ENCODE measurements around the gene CACNA1F.

Gene CACNA1F

GRCh38 chrX:49225858-49226257, 7.3 kb downstream of the CACNA1F start:
- TF ChIP-seq TAF1 (IDR thresholded peaks at IDR 0.05; ENCODE audit: low read depth, low read length), result no peak
- no peak for TF ChIP-seq PAX5 (IDR thresholded peaks at IDR 0.05; ENCODE audit: insufficient read depth, low read length, severe bottlenecking)
- TF ChIP-seq POLR2A (IDR thresholded peaks at IDR 0.05; ENCODE audit: low read depth, low read length), result no peak
- TF ChIP-seq SPI1 (IDR thresholded peaks at IDR 0.05; ENCODE audit: low read depth, low read length), result no peak
- FAIRE-seq (no peak), DNase-seq (ENCODE audit: insufficient read length, low spot score) (no peak)

- TF ChIP-seq POLR2A (IDR thresholded peaks at IDR 0.05; ENCODE audit: low read depth, low read length), result no peak
- no peak for TF ChIP-seq POU2F2 (IDR thresholded peaks at IDR 0.05; ENCODE audit: low read depth, low read length)
- TF ChIP-seq POLR2AphosphoS5 (IDR thresholded peaks at IDR 0.05; ENCODE audit: low read depth, low read length), result no peak
- no peak for TF ChIP-seq PAX5 (IDR thresholded peaks at IDR 0.05; ENCODE audit: insufficient read depth, low read length, severe bottlenecking)
- no peak for TF ChIP-seq TAF1 (IDR thresholded peaks at IDR 0.05; ENCODE audit: low read depth, low read length)
- no peak for TF ChIP-seq SPI1 (IDR thresholded peaks at IDR 0.05; ENCODE audit: low read depth, low read length)
- no peak for FAIRE-seq
Measured at GRCh38 chrX:49221868-49222267, 11.3 kb downstream of the CACNA1F start.

GRCh38 chrX:49220100-49220499, 13.0 kb downstream of the CACNA1F start:
- no peak for TF ChIP-seq SPI1 (IDR thresholded peaks at IDR 0.05; ENCODE audit: low read depth, low read length)
- no peak for TF ChIP-seq PAX5 (IDR thresholded peaks at IDR 0.05; ENCODE audit: insufficient read depth, low read length, severe bottlenecking)
- no peak for TF ChIP-seq POU2F2 (IDR thresholded peaks at IDR 0.05; ENCODE audit: low read depth, low read length)
- no peak for TF ChIP-seq POLR2AphosphoS5 (IDR thresholded peaks at IDR 0.05; ENCODE audit: low read depth, low read length)
- TF ChIP-seq TAF1 (IDR thresholded peaks at IDR 0.05; ENCODE audit: low read depth, low read length), result no peak
- no peak for TF ChIP-seq POLR2A (IDR thresholded peaks at IDR 0.05; ENCODE audit: low read depth, low read length)
- FAIRE-seq (no peak), DNase-seq (ENCODE audit: insufficient read length, low spot score) (no peak)

More at GRCh38 chrX:49221868-49222267, 11.3 kb downstream of the CACNA1F start:
- DNase-seq (ENCODE audit: insufficient read length, low spot score), result no peak

GRCh38 chrX:49214996-49215526, 18.1 kb downstream of the CACNA1F start:
- DNase-seq (ENCODE audit: insufficient read length, low spot score) (no peak), FAIRE-seq (no peak)
- TF ChIP-seq TAF1 (IDR thresholded peaks at IDR 0.05; ENCODE audit: low read depth, low read length) (no peak), SPI1 (IDR thresholded peaks at IDR 0.05; ENCODE audit: low read depth, low read length) (no peak), PAX5 (IDR thresholded peaks at IDR 0.05; ENCODE audit: insufficient read depth, low read length, severe bottlenecking) (no peak), POU2F2 (IDR thresholded peaks at IDR 0.05; ENCODE audit: low read depth, low read length) (no peak), POLR2A (IDR thresholded peaks at IDR 0.05; ENCODE audit: low read depth, low read length) (no peak), POLR2AphosphoS5 (IDR thresholded peaks at IDR 0.05; ENCODE audit: low read depth, low read length) (no peak)

- TF ChIP-seq SPI1 (IDR thresholded peaks at IDR 0.05; ENCODE audit: low read depth, low read length) (no peak), POU2F2 (IDR thresholded peaks at IDR 0.05; ENCODE audit: low read depth, low read length) (no peak), POLR2A (IDR thresholded peaks at IDR 0.05; ENCODE audit: low read depth, low read length) (no peak), POLR2AphosphoS5 (IDR thresholded peaks at IDR 0.05; ENCODE audit: low read depth, low read length) (no peak), TAF1 (IDR thresholded peaks at IDR 0.05; ENCODE audit: low read depth, low read length) (no peak), PAX5 (IDR thresholded peaks at IDR 0.05; ENCODE audit: insufficient read depth, low read length, severe bottlenecking) (no peak)
- no peak for DNase-seq (ENCODE audit: insufficient read length, low spot score)
- no peak for FAIRE-seq
Measured at GRCh38 chrX:49214416-49214815, 18.7 kb downstream of the CACNA1F start.

- DNase-seq (ENCODE audit: insufficient read length, low spot score) (no peak), FAIRE-seq (no peak)
- TF ChIP-seq TAF1 (IDR thresholded peaks at IDR 0.05; ENCODE audit: low read depth, low read length) (no peak), PAX5 (IDR thresholded peaks at IDR 0.05; ENCODE audit: insufficient read depth, low read length, severe bottlenecking) (no peak), POLR2A (IDR thresholded peaks at IDR 0.05; ENCODE audit: low read depth, low read length) (no peak), SPI1 (IDR thresholded peaks at IDR 0.05; ENCODE audit: low read depth, low read length) (no peak), POU2F2 (IDR thresholded peaks at IDR 0.05; ENCODE audit: low read depth, low read length) (no peak), POLR2AphosphoS5 (IDR thresholded peaks at IDR 0.05; ENCODE audit: low read depth, low read length) (no peak)
Measured at GRCh38 chrX:49212861-49213260, 20.3 kb downstream of the CACNA1F start.

- DNase-seq (ENCODE audit: insufficient read length, low spot score), result no peak
- FAIRE-seq, result no peak
- TF ChIP-seq SPI1 (IDR thresholded peaks at IDR 0.05; ENCODE audit: low read depth, low read length) (no peak), POLR2AphosphoS5 (IDR thresholded peaks at IDR 0.05; ENCODE audit: low read depth, low read length) (no peak), POLR2A (IDR thresholded peaks at IDR 0.05; ENCODE audit: low read depth, low read length) (no peak), POU2F2 (IDR thresholded peaks at IDR 0.05; ENCODE audit: low read depth, low read length) (no peak), PAX5 (IDR thresholded peaks at IDR 0.05; ENCODE audit: insufficient read depth, low read length, severe bottlenecking) (no peak)
Measured at GRCh38 chrX:49212209-49212608, 20.9 kb downstream of the CACNA1F start.

GRCh38 chrX:49211074-49211473, 22.1 kb downstream of the CACNA1F start:
- no peak for TF ChIP-seq POU2F2 (IDR thresholded peaks at IDR 0.05; ENCODE audit: low read depth, low read length)
- TF ChIP-seq PAX5 (IDR thresholded peaks at IDR 0.05; ENCODE audit: insufficient read depth, low read length, severe bottlenecking), result no peak
- TF ChIP-seq POLR2A (IDR thresholded peaks at IDR 0.05; ENCODE audit: low read depth, low read length), result no peak
- TF ChIP-seq SPI1 (IDR thresholded peaks at IDR 0.05; ENCODE audit: low read depth, low read length), result no peak
- no peak for TF ChIP-seq POLR2AphosphoS5 (IDR thresholded peaks at IDR 0.05; ENCODE audit: low read depth, low read length)
- TF ChIP-seq TAF1 (IDR thresholded peaks at IDR 0.05; ENCODE audit: low read depth, low read length), result no peak
- FAIRE-seq (no peak), DNase-seq (ENCODE audit: insufficient read length, low spot score) (no peak)

GRCh38 chrX:49210406-49210805, 22.7 kb downstream of the CACNA1F start:
- no peak for DNase-seq (ENCODE audit: insufficient read length, low spot score)
- no peak for TF ChIP-seq POLR2AphosphoS5 (IDR thresholded peaks at IDR 0.05; ENCODE audit: low read depth, low read length)
- TF ChIP-seq POU2F2 (IDR thresholded peaks at IDR 0.05; ENCODE audit: low read depth, low read length), result no peak
- TF ChIP-seq TAF1 (IDR thresholded peaks at IDR 0.05; ENCODE audit: low read depth, low read length), result no peak
- TF ChIP-seq POLR2A (IDR thresholded peaks at IDR 0.05; ENCODE audit: low read depth, low read length), result no peak
- TF ChIP-seq PAX5 (IDR thresholded peaks at IDR 0.05; ENCODE audit: insufficient read depth, low read length, severe bottlenecking), result no peak
- TF ChIP-seq SPI1 (IDR thresholded peaks at IDR 0.05; ENCODE audit: low read depth, low read length), result no peak
- no peak for FAIRE-seq

All from GM12891 (cell line).